Endodermal cell (in vitro differentiated cells): ENCODE measurements around the gene MYO15B. TPM values are rescaled to one million over a fixed set of nuclear protein-coding genes. Genes with fewer than 3 reads are reported as not detected.
A peak's percentile ranks its signal among the peaks of the same experiment; 100 is the strongest.

Source experiments
- DNase-seq: peaks from one replicate; pipeline ENCODE4 v3.0.0-alpha.2; 2017
- H3K27ac ChIP-seq: 2 replicates; pipeline ENCODE4 v1.5.1; 2013; ENCODE audit warnings: mild to moderate bottlenecking, low read depth, low read length, moderate library complexity
- H3K27me3 ChIP-seq: 2 replicates; pipeline ENCODE4 v1.6.1; 2013; ENCODE audit warnings: mild to moderate bottlenecking, low read length, moderate library complexity; ENCODE audit not compliant: insufficient read depth, control insufficient read depth, poor library complexity, severe bottlenecking
- H3K36me3 ChIP-seq: 2 replicates; pipeline ENCODE4 v1.7.0; 2013; ENCODE audit warnings: mild to moderate bottlenecking, low read length, moderate library complexity; ENCODE audit not compliant: control insufficient read depth, insufficient read depth
- H3K4me1 ChIP-seq: one replicate; pipeline ENCODE4 v1.7.0; 2013; ENCODE audit warnings: low read length; ENCODE audit not compliant: control insufficient read depth, insufficient read depth
- H3K4me3 ChIP-seq: 2 replicates; pipeline ENCODE4 v1.5.1; 2013; ENCODE audit warnings: mild to moderate bottlenecking, low read length, moderate library complexity
- H3K9ac ChIP-seq: 2 replicates; pipeline ENCODE4 v1.6.1; 2013; ENCODE audit warnings: mild to moderate bottlenecking, low read length, moderate library complexity; ENCODE audit not compliant: poor library complexity, severe bottlenecking; ENCODE audit errors: extremely low read depth
- H3K9me3 ChIP-seq: 2 replicates; pipeline ENCODE4 v1.6.1; 2013; ENCODE audit warnings: mild to moderate bottlenecking, low read length, moderate library complexity; ENCODE audit not compliant: control insufficient read depth
- H3K27ac Mint-ChIP-seq: 2 replicates; pipeline ENCODE4 v1.8.0; 2020; ENCODE audit warnings: mixed read lengths
- H3K27me3 Mint-ChIP-seq: 2 replicates; pipeline ENCODE4 v1.8.0; 2021; ENCODE audit warnings: mild to moderate bottlenecking, mixed read lengths; ENCODE audit not compliant: insufficient read depth
- H3K36me3 Mint-ChIP-seq: 2 replicates; pipeline ENCODE4 v1.8.0; 2020; ENCODE audit warnings: low read depth, mixed read lengths
- H3K4me1 Mint-ChIP-seq: 2 replicates; pipeline ENCODE4 v1.8.0; 2020; ENCODE audit warnings: mixed read lengths
- H3K4me3 Mint-ChIP-seq: 2 replicates; pipeline ENCODE4 v1.8.0; 2020; ENCODE audit warnings: mild to moderate bottlenecking, moderate library complexity, mixed read lengths
- H3K9me3 Mint-ChIP-seq: 2 replicates; pipeline ENCODE4 v1.8.0; 2020; ENCODE audit warnings: mild to moderate bottlenecking, mixed read lengths
- CTCF ChIP-seq: fragments of 200-600 bp; sonication (generic); conservative IDR thresholded peaks from 2 replicates; pipeline ENCODE4 v1.5.0; 2021; ENCODE audit warnings: antibody characterized with exemption, mild to moderate bottlenecking
- WGBS, 2 experiments: methylation state at CpG; one replicate each; pipeline versions ENCODE4 v1.1.5 to v1.1.7; 2013; ENCODE audit warnings: missing lambda C conversion rate in 2 of 2, mixed read lengths in 1 of 2; ENCODE audit not compliant: insufficient coverage in 1 of 2, insufficient read length in 1 of 2; 5-methylcytosine and 5-hydroxymethylcytosine counted together
- total RNA-seq, 2 donors: library from RNA; stranded (reverse); fragmentation: NEBNext Ultra II Directional in 1 of 2; extraction: Animal tissue kit (Norgen Biotek cat#: 25700) in 1 of 2; gene quantifications; 2 replicates in 1 of 2; 3 replicates in 1 of 2; pipeline ENCODE4 v1.2.1, GENCODE V29; 2021

The MYO15B gene
- total RNA-seq, 2 donors from 2014 or later, result 89.0 to 123 TPM

GRCh38 chr17:75642784-75643642 lies 55.4 kb downstream of the MYO15B start:
- DNase-seq, result peak; percentile 74
- H3K27ac ChIP-seq, result peak overlapping the region; percentile 60
- peaks cover 18% of the 10 kb centered on the region for H3K4me1 Mint-ChIP-seq
- H3K9me3 Mint-ChIP-seq, result no peaks in the 10 kb centered on the region
- no peak overlapping the region for H3K4me3 ChIP-seq
- no peaks in the 10 kb centered on the region for H3K27me3 ChIP-seq
- peaks cover 11% of the 10 kb centered on the region for H3K4me1 ChIP-seq
- H3K9ac ChIP-seq, result no peak overlapping the region
- peaks cover 18% of the 10 kb centered on the region for H3K36me3 ChIP-seq
- 82 to 87% methylated on average over 10 to 17 of the region's 17 CpGs for WGBS, 2 experiments
- H3K27ac Mint-ChIP-seq, result peak overlapping the region; percentile 81
- no peak overlapping the region for H3K4me3 Mint-ChIP-seq
- no peak for TF ChIP-seq CTCF
- H3K36me3 Mint-ChIP-seq, result peaks cover 19% of the 10 kb centered on the region
- no peaks in the 10 kb centered on the region for H3K9me3 ChIP-seq
- no peaks in the 10 kb centered on the region for H3K27me3 Mint-ChIP-seq

DNA sequence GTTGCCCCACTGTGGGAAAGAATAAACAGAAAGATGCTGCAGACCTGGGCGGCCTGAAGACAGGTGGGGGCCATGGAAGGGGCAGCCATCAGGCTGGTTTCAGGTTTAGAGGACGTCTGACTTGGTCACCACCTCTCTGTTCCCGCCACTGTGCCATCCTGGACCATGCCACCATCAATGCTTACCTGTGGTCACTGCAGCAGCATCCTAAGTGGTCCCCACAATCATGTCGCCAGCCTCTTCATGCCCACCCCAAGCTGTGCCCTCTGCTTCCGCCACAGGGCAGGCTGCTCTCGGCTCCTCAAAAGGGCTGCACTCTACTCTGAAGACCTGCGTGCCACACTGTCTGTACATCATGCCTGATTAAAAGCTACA lies 56.0 kb downstream of the MYO15B start:
- Mint-ChIP-seq H3K9me3 (no peaks in the 10 kb centered on the region), H3K27ac (no peak overlapping the region), H3K4me3 (no peak overlapping the region), H3K4me1 (peaks cover 18% of the 10 kb centered on the region), H3K27me3 (no peaks in the 10 kb centered on the region), H3K36me3 (peaks cover 18% of the 10 kb centered on the region)
- no peak overlapping the region for H3K9ac ChIP-seq
- WGBS, 2 experiments, result 91 to 92% methylated on average over 5 to 7 of the region's 7 CpGs
- H3K27me3 ChIP-seq, result no peaks in the 10 kb centered on the region
- peaks cover 15% of the 10 kb centered on the region for H3K36me3 ChIP-seq
- peaks cover 11% of the 10 kb centered on the region for H3K4me1 ChIP-seq
- DNase-seq, result no peak
- H3K27ac ChIP-seq, result no peak overlapping the region
- no peak for TF ChIP-seq CTCF
- no peaks in the 10 kb centered on the region for H3K9me3 ChIP-seq
- H3K4me3 ChIP-seq, result no peak overlapping the region

DNA sequence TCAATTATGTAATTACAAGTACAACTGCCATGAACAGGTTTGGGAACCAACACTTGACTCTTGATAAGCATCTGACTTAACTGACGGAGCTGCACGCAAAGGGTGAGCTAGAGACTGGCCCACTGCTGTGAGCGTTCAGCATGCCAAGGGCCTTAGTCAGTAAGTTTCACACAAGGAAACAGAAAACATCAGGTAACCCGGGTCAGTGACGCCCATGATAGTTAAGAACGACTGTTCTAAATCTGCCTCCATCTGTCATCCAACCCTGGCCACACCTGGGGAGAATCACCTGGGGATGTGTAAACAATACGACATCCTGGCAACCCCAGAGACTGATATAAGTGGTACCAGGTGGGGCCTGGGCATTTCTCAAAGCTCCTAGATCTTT lies 57.9 kb downstream of the MYO15B start:
- TF ChIP-seq CTCF, result no peak
- no peaks in the 10 kb centered on the region for H3K9me3 ChIP-seq
- peaks cover 11% of the 10 kb centered on the region for H3K4me1 ChIP-seq
- H3K27ac ChIP-seq, result no peak overlapping the region
- no peaks in the 10 kb centered on the region for H3K27me3 ChIP-seq
- peak overlapping the region; percentile 31 for H3K9ac ChIP-seq
- no peaks in the 10 kb centered on the region for H3K27me3 Mint-ChIP-seq
- DNase-seq, result peak; percentile 79
- no peaks in the 10 kb centered on the region for H3K9me3 Mint-ChIP-seq
- peaks cover 18% of the 10 kb centered on the region for H3K4me1 Mint-ChIP-seq
- H3K27ac Mint-ChIP-seq, result peak overlapping the region; percentile 99
- peaks cover 33% of the 10 kb centered on the region for H3K36me3 Mint-ChIP-seq
- 74 to 75% methylated on average over 6 to 7 of the region's 7 CpGs for WGBS, 2 experiments
- no peak overlapping the region for H3K4me3 ChIP-seq
- H3K36me3 ChIP-seq, result peaks cover 31% of the 10 kb centered on the region
- no peak overlapping the region for H3K4me3 Mint-ChIP-seq
